HepG2 (cell line): ENCODE data around the gene RHBDF2. TPM values are rescaled to one million over a fixed set of nuclear protein-coding genes. Genes with fewer than 3 reads are reported as not detected.

Source experiments
- IRX3 ChIP-seq: sonication (generic); formaldehyde crosslinking; IDR thresholded peaks from 2 replicates; pipeline ENCODE4 v1.8.1; 2023; ENCODE audit warnings: mild to moderate bottlenecking, low read depth, missing genetic modification reagents, borderline replicate concordance
- KDM6A ChIP-seq: IDR thresholded peaks from 2 replicates; pipeline ENCODE4 v1.6.1; 2016; ENCODE audit warnings: low read depth
- MYNN ChIP-seq: sonication (generic); formaldehyde crosslinking; IDR thresholded peaks from 2 replicates; pipeline ENCODE4 v1.4.0; 2020; ENCODE audit warnings: mild to moderate bottlenecking, low read depth, missing genetic modification reagents
- NCOR1 ChIP-seq: fragments of 200-600 bp; sonication (generic); IDR thresholded peaks from 2 replicates; pipeline ENCODE4 v1.7.0; 2017; ENCODE audit warnings: antibody characterized with exemption, low read length, borderline replicate concordance
- NFYB ChIP-seq: sonication (generic); formaldehyde crosslinking; IDR thresholded peaks from 2 replicates; pipeline ENCODE4 v1.4.0; 2020; ENCODE audit warnings: missing genetic modification reagents
- POLR2AphosphoS5 ChIP-seq: IDR thresholded peaks from 2 replicates; pipeline ENCODE4 v1.6.1; 2012; ENCODE audit warnings: low read depth, low read length
- RFXAP ChIP-seq: sonication (generic); formaldehyde crosslinking; IDR thresholded peaks from 2 replicates; pipeline ENCODE4 v1.4.0; 2020; ENCODE audit warnings: missing genetic modification reagents, borderline replicate concordance
- SALL1 ChIP-seq: sonication (generic); formaldehyde crosslinking; IDR thresholded peaks from 2 replicates; pipeline ENCODE4 v1.8.0; 2022; ENCODE audit warnings: mild to moderate bottlenecking, missing genetic modification reagents
- STAT5B ChIP-seq: sonication (generic); formaldehyde crosslinking; IDR thresholded peaks from 2 replicates; pipeline ENCODE4 v1.4.0; 2020; ENCODE audit warnings: missing genetic modification reagents
- ZNF460 ChIP-seq: sonication (generic); formaldehyde crosslinking; IDR thresholded peaks from 2 replicates; pipeline ENCODE4 v1.5.1; 2020; ENCODE audit warnings: missing genetic modification reagents, mild to moderate bottlenecking, borderline replicate concordance
- ZNF543 ChIP-seq: sonication (generic); formaldehyde crosslinking; IDR thresholded peaks from 2 replicates; pipeline ENCODE4 v1.4.0; 2020; ENCODE audit warnings: mild to moderate bottlenecking, missing genetic modification reagents
- ZNF564 ChIP-seq: sonication (generic); formaldehyde crosslinking; IDR thresholded peaks from 2 replicates; pipeline ENCODE4 v1.8.1; 2023; ENCODE audit warnings: mild to moderate bottlenecking, missing genetic modification reagents
- ZNF577 ChIP-seq: sonication (generic); formaldehyde crosslinking; IDR thresholded peaks from 2 replicates; pipeline ENCODE4 v1.4.0; 2020; ENCODE audit warnings: mild to moderate bottlenecking, low read depth, missing genetic modification reagents, borderline replicate concordance
- ZNF720 ChIP-seq: sonication (generic); formaldehyde crosslinking; IDR thresholded peaks from 2 replicates; pipeline ENCODE4 v1.4.0; 2020; ENCODE audit warnings: missing genetic modification reagents
- ZZZ3 ChIP-seq: sonication (generic); formaldehyde crosslinking; IDR thresholded peaks from 2 replicates; pipeline ENCODE4 v1.4.0; 2020; ENCODE audit warnings: missing genetic modification reagents, mild to moderate bottlenecking, borderline replicate concordance
- polyA plus RNA-seq, 8 experiments: library from polyadenylated mRNA; depleted of rRNA in 3 of 8; stranded (reverse) in 7 of 8; unstranded in 1 of 8; fragments of >200 nt; fragmentation: Illumina TruSeq in 4 of 8; extraction: Trizol in 4 of 8; gene quantifications; 2 replicates each; pipeline versions ENCODE4 v1.2.1 to v1.2.3, GENCODE V29; 2011 to 2016; ENCODE audit warnings: low read depth in 4 of 8, missing spikeins in 1 of 8, mixed read lengths in 1 of 8; ENCODE audit not compliant: insufficient read depth in 1 of 8
- total RNA-seq, 5 experiments: library from RNA; depleted of rRNA; stranded (reverse); fragments of >200 nt; fragmentation: Illumina TruSeq; extraction: Trizol; gene quantifications; 2 replicates each; pipeline ENCODE4 v1.2.3, GENCODE V29; 2016; ENCODE audit warnings: low read depth in 1 of 5
- TF ChIP-seq, protein P1 (sequence below): sonication (generic); formaldehyde crosslinking; IDR thresholded peaks from 2 replicates; pipeline ENCODE4 v1.4.0; 2020; ENCODE audit warnings: mild to moderate bottlenecking, missing genetic modification reagents
- TF ChIP-seq, protein P2 (sequence below): IDR thresholded peaks from 2 replicates; pipeline ENCODE4 v1.6.1; 2016
- TF ChIP-seq, protein P3 (sequence below): IDR thresholded peaks from 2 replicates; pipeline ENCODE4 v1.6.1; 2016; ENCODE audit warnings: mild to moderate bottlenecking

Gene RHBDF2
- total and polyA plus RNA-seq, 2 of the 13 experiments (the other 11 are each of a cell fraction or from before 2014, with no cell fraction given): 7.8 to 24.2 TPM

DNA sequence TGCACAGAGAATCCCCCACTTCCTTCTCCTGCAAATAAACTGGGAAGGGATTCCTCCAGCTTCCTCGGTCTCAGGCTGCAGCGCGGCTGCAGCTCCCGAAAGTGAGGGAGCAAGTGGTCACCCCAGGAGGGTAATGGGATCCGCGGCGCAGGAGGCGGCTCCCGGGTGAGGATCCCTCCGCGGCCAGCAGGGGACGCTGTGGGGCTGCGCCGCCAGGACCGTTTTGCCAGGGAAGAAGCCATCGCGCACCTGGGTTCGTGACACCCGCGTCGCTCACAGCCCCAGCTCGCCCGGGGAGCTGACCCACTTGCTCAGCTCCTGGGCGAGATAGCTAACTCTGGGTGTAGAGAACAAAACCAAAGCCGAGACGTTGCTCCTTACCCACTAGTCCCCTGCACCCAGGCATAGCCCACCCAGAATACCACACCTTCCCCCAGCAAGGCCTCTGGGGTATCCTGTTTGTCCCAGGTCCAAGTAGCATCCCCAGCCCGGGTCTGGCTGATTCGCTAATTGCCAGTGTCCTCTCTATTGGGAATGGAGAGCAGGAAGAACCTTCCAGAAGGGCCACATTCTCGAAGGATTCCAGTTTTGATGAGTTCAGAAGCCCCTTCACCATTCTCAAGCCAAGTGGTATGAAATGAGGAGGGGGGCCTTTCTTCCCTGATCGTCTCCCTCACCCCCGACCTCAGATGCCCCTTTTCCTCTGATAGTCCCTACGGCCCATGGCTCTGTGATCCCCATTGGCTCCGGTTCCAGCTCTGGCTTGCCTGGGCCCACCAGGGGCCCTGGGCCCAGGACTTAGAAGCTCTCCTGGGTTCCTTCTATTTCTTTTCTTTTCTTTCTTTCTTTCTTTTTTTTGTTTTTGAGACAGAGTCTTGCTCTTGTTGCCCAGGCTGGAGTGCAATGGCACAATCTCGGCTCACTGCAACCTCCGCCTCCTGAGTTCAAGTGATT, 22.1 kb upstream of the RHBDF2 start (continued):
- TF ChIP-seq, protein P1, sequence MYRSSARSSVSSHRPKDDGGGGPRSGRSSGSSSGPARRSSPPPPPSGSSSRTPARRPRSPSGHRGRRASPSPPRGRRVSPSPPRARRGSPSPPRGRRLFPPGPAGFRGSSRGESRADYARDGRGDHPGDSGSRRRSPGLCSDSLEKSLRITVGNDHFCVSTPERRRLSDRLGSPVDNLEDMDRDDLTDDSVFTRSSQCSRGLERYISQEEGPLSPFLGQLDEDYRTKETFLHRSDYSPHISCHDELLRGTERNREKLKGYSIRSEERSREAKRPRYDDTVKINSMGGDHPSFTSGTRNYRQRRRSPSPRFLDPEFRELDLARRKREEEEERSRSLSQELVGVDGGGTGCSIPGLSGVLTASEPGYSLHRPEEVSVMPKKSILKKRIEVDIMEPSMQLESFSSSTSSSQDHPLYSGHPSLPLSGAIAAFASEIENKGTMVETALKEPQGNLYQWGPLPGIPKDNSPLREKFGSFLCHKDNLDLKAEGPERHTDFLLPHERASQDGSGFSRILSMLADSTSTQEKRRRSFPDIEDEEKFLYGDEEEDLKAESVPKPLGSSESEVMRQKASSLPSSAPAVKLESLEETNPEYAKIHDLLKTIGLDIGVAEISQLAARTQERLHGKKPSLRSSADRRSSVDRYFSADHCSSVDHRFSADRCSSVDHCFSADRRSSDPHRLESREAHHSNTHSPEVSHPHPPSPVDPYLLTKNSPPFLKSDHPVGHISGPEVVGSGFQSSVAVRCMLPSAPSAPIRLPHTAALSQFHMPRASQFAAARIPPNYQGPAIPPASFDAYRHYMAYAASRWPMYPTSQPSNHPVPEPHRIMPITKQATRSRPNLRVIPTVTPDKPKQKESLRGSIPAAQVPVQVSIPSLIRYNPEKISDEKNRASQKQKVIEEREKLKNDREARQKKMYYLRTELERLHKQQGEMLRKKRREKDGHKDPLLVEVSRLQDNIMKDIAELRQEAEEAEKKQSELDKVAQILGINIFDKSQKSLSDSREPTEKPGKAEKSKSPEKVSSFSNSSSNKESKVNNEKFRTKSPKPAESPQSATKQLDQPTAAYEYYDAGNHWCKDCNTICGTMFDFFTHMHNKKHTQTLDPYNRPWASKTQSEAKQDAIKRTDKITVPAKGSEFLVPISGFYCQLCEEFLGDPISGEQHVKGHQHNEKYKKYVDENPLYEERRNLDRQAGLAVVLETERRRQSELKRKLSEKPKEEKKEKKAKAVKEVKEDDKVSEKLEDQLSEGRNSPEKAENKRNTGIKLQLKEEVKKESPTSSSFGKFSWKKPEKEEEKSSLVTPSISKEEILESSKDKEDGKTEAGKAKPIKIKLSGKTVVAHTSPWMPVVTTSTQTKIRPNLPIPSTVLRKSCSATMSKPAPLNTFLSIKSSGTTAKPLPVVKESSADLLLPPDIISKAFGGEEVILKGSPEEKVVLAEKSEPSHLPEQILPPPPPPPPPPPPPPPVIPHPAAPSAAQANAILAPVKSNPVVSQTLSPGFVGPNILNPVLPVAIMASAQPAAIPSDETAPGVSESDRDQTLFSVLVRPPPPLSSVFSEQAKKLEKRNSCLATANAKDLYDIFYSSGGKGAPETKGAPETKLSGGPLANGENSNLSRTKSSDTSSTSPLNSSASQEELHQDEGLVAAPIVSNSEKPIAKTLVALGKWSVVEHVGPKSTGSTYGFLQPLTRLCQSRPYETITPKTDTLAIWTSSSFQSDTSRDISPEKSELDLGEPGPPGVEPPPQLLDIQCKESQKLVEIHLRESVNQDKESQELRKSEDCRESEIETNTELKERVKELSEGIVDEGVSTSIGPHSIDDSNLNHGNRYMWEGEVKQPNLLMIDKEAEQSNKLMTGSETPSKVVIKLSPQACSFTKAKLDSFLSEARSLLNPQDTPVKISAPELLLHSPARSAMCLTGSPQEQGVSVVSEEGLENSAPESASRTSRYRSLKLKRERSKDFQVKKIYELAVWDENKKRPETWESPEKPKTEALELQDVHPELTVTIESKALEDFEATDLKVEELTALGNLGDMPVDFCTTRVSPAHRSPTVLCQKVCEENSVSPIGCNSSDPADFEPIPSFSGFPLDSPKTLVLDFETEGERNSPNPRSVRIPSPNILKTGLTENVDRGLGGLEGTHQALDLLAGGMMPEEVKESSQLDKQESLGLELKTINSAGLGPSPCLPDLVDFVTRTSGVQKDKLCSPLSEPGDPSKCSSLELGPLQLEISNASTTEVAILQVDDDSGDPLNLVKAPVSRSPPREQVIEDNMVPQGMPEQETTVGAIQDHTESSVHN: 0 out of 2 replicates have a peak, but pooled peaks have one; percentile 48
- peak; percentile 35; the same call in 1 of the 2 replicates for TF ChIP-seq ZNF577 (CRISPR knock-in tag)
- TF ChIP-seq, protein P2, sequence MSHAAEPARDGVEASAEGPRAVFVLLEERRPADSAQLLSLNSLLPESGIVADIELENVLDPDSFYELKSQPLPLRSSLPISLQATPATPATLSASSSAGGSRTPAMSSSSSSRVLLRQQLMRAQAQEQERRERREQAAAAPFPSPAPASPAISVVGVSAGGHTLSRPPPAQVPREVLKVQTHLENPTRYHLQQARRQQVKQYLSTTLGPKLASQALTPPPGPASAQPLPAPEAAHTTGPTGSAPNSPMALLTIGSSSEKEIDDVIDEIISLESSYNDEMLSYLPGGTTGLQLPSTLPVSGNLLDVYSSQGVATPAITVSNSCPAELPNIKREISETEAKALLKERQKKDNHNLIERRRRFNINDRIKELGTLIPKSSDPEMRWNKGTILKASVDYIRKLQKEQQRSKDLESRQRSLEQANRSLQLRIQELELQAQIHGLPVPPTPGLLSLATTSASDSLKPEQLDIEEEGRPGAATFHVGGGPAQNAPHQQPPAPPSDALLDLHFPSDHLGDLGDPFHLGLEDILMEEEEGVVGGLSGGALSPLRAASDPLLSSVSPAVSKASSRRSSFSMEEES (CRISPR knock-in tag): no peak
- no peak for TF ChIP-seq ZNF460
- TF ChIP-seq STAT5B (CRISPR knock-in tag): no peak; the same call in 1 of the 2 replicates
- TF ChIP-seq KDM6A (CRISPR knock-in tag): no peak
- TF ChIP-seq POLR2AphosphoS5: no peak
- TF ChIP-seq NCOR1: no peak
- TF ChIP-seq ZNF720 (CRISPR knock-in tag): no peak
- TF ChIP-seq MYNN (CRISPR knock-in tag): 0 out of 2 replicates have a peak, but pooled peaks have one; percentile 47
- 0 out of 2 replicates have a peak, but pooled peaks have one; percentile 36 for TF ChIP-seq ZNF543 (CRISPR knock-in tag)
- TF ChIP-seq ZZZ3 (CRISPR knock-in tag): 0 out of 2 replicates have a peak, but pooled peaks have one; percentile 26
- peak; percentile 78; the same call in 1 of the 2 replicates for TF ChIP-seq RFXAP (CRISPR knock-in tag)
- TF ChIP-seq NFYB (CRISPR knock-in tag): 0 out of 2 replicates have a peak, but pooled peaks have one; percentile 23
- TF ChIP-seq SALL1 (CRISPR knock-in tag): peak; percentile 75
- TF ChIP-seq ZNF564 (CRISPR knock-in tag): no peak
- TF ChIP-seq IRX3: no peak
- TF ChIP-seq, protein P3, sequence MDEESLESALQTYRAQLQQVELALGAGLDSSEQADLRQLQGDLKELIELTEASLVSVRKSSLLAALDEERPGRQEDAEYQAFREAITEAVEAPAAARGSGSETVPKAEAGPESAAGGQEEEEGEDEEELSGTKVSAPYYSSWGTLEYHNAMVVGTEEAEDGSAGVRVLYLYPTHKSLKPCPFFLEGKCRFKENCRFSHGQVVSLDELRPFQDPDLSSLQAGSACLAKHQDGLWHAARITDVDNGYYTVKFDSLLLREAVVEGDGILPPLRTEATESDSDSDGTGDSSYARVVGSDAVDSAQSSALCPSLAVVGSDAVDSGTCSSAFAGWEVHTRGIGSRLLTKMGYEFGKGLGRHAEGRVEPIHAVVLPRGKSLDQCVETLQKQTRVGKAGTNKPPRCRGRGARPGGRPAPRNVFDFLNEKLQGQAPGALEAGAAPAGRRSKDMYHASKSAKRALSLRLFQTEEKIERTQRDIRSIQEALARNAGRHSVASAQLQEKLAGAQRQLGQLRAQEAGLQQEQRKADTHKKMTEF (CRISPR knock-in tag): peak; percentile 79; the same call in 1 of the 2 replicates
